ENCODE measurements around the gene SYT9. TPM values are rescaled to one million over a fixed set of nuclear protein-coding genes. Genes with fewer than 3 reads are reported as not detected.

Gene SYT9
- total and polyA plus RNA-seq, 3 donors from 2014 or later, result 2.7 to 4.1 (median 3.1) TPM

- intact Hi-C loops (cut with DNase I; ENCODE audit: low total_unique reads), result no loop called here
- WGBS, 2 donors, result 77 to 95% methylated on average over 2 of the region's 2 CpGs
- H3K27me3 ChIP-seq, result no peaks in the 10 kb centered on the region
- TF ChIP-seq CTCF (IDR thresholded peaks at IDR 0.05) (no peak), POLR2A (IDR thresholded peaks at IDR 0.05) (no peak)
- no peaks in the 10 kb centered on the region for H3K36me3 ChIP-seq (ENCODE audit: low read depth, missing control alignments)
- H3K4me3 ChIP-seq, result no peak overlapping the region
- no peaks in the 10 kb centered on the region for H3K9me3 ChIP-seq
- no peak for DNase-seq
- H3K27ac ChIP-seq, result no peak overlapping the region
- no peaks in the 10 kb centered on the region for H3K4me1 ChIP-seq
Observed at GRCh38 chr11:7292922-7293321, 41.2 kb downstream of the SYT9 start.

- Histone ChIP-seq H3K27me3 (no peaks in the 10 kb centered on the region), H3K36me3 (ENCODE audit: low read depth, missing control alignments) (no peaks in the 10 kb centered on the region), H3K4me1 (no peaks in the 10 kb centered on the region), H3K9me3 (no peaks in the 10 kb centered on the region), H3K27ac (no peak overlapping the region), H3K4me3 (no peak overlapping the region)
- TF ChIP-seq CTCF (IDR thresholded peaks at IDR 0.05) (no peak), POLR2A (IDR thresholded peaks at IDR 0.05) (no peak)
- intact Hi-C loops (cut with DNase I; ENCODE audit: low total_unique reads), result no loop called here
- no peak for DNase-seq
- 75 to 83% methylated on average over 3 of the region's 3 CpGs for WGBS, 2 donors
Observed at GRCh38 chr11:7299393-7299792, 47.7 kb downstream of the SYT9 start.

GRCh38 chr11:7300281-7300680 is 48.6 kb downstream of the SYT9 start:
- intact Hi-C loops (cut with DNase I; ENCODE audit: low total_unique reads), result no loop called here
- H3K4me1 ChIP-seq, result no peaks in the 10 kb centered on the region
- no peaks in the 10 kb centered on the region for H3K36me3 ChIP-seq (ENCODE audit: low read depth, missing control alignments)
- whole genome bisulfite sequencing, 2 donors, result 59 to 67% methylated on average over 2 of the region's 2 CpGs
- no peak overlapping the region for H3K4me3 ChIP-seq
- H3K27me3 ChIP-seq, result no peaks in the 10 kb centered on the region
- no peak overlapping the region for H3K27ac ChIP-seq
- H3K9me3 ChIP-seq, result no peaks in the 10 kb centered on the region
- no peak for TF ChIP-seq CTCF (IDR thresholded peaks at IDR 0.05)
- TF ChIP-seq POLR2A (IDR thresholded peaks at IDR 0.05), result no peak
- DNase-seq, result no peak

GRCh38 chr11:7303146-7303545 is 51.4 kb downstream of the SYT9 start:
- Histone ChIP-seq H3K4me3 (no peak overlapping the region), H3K36me3 (ENCODE audit: low read depth, missing control alignments) (no peaks in the 10 kb centered on the region), H3K4me1 (no peaks in the 10 kb centered on the region), H3K27ac (no peak overlapping the region), H3K9me3 (no peaks in the 10 kb centered on the region), H3K27me3 (no peaks in the 10 kb centered on the region)
- TF ChIP-seq CTCF (IDR thresholded peaks at IDR 0.05) (no peak), POLR2A (IDR thresholded peaks at IDR 0.05) (no peak)
- 93 to 94% methylated on average over 10 to 11 of the region's 11 CpGs for WGBS, 2 donors
- intact Hi-C loops (cut with DNase I; ENCODE audit: low total_unique reads), result no loop called here
- DNase-seq, result no peak

- WGBS, 2 donors, result 87 to 93% methylated on average over 2 of the region's 2 CpGs
- no peak for TF ChIP-seq CTCF (IDR thresholded peaks at IDR 0.05)
- no peak for TF ChIP-seq POLR2A (IDR thresholded peaks at IDR 0.05)
- no peaks in the 10 kb centered on the region for H3K9me3 ChIP-seq
- no peaks in the 10 kb centered on the region for H3K4me1 ChIP-seq
- no peak overlapping the region for H3K27ac ChIP-seq
- DNase-seq, result no peak
- no peaks in the 10 kb centered on the region for H3K27me3 ChIP-seq
- no peaks in the 10 kb centered on the region for H3K36me3 ChIP-seq (ENCODE audit: low read depth, missing control alignments)
- no peak overlapping the region for H3K4me3 ChIP-seq
- intact Hi-C loops (cut with DNase I; ENCODE audit: low total_unique reads), result no loop called here
Observed at GRCh38 chr11:7306900-7307299, 55.2 kb downstream of the SYT9 start.
